ENCODE measurements around the gene STYXL1.

STYXL1 gene

GRCh38 chr7:75955331-75955955 lies 92.4 kb downstream of the STYXL1 start:
- DNase-seq (ENCODE audit: low read depth, low spot score) = no peak

- DNase-seq (ENCODE audit: low read depth, low spot score) = no peak
Observed at GRCh38 chr7:75953931-75954330, 93.9 kb downstream of the STYXL1 start.

- no peak for DNase-seq (ENCODE audit: low read depth, low spot score)
Observed at GRCh38 chr7:75953431-75953830, 94.4 kb downstream of the STYXL1 start.

- DNase-seq (ENCODE audit: low read depth, low spot score) = no peak
Observed at GRCh38 chr7:75951506-75951905, 96.3 kb downstream of the STYXL1 start.

GRCh38 chr7:75950111-75950681 lies 97.6 kb downstream of the STYXL1 start:
- no peak for DNase-seq (ENCODE audit: low read depth, low spot score)

- no peak for DNase-seq (ENCODE audit: low read depth, low spot score)
Observed at GRCh38 chr7:75948179-75948578, 99.6 kb downstream of the STYXL1 start.
